IPS DF 19.7 (cell line): ENCODE measurements around the gene ACSS1.

Experiments
- DNase-seq: peaks from one replicate; pipeline ENCODE4 v3.0.0-alpha.2; 2013; ENCODE audit warnings: low read depth, low spot score

The ACSS1 gene

DNA sequence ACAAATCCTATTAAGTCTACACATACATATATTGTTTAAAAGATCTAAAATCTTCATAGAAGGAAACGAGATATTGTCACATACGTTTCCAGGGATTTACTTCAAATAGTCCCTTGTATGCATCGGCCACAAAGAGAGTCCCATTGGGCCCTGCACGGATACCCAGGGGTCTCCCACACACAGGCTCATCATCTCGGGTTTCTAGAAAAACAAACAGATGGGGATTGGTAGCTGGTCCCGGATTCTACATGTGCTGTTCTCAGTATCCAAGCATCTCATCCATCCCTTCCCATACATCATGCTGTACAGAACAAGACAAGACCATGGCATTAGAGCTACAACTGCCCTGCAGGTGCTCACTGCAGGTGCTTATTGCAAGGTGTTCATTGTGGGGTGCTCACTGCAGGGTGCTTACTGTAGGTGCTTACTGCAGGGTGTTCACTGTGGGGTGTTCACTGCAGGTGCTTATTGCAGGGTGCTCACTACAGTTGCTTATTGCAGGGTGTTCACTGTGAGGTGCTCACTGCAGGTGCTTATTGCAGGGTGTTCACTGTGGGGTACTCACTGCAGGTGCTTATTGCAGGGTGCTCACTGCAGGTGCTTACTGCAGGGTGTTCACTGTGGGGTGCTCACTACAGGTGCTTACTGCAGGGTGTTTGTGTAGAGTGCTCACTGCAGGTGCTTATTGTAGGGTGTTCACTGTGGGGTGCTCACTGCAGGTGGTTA, 86.4 kb downstream of the ACSS1 start:
- DNase-seq = no peak

DNA sequence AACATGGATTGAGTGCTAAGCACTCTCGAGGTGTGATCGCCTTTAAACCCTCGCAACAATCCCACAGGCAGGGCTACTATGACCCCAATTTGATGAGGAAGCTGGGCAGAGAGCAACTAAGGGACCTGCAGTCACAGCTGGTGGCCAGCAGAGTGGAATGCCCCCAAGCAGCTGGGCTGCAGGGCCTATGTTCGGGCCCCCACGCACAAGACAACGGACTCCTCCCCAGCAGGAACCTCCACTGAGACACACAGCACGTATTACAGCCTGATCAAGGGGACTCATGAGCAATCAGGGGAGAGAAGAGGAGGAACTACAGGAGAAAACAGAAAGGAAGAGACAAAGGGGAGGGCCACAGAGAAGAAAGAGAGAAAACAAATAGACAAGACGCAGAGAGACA, 87.2 kb downstream of the ACSS1 start:
- no peak for DNase-seq

DNA sequence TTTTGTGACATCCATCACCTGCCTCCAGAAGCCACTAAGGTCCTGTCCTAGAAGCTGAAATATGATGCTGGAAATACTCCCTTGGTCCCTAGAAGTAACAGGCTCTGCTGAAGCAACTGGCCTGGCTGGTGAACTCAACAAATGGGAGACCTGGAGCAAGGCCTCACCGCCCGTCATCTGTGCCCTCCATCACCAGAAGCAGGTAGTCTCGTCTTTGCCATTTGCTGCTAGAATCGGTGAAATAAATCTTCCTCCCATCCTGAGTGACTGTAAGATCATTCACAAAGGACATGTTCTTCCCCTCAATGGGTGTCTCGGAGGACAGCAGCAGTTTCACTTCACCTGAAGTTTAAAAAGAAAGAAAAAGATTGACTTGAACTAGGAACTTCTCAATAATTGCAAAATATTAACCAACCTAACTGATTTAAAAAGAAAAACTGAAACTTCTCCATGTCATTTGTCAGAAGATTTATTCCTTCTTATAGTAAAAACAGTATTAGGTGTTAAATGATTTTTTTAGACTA, 87.8 kb downstream of the ACSS1 start:
- no peak for DNase-seq

DNA sequence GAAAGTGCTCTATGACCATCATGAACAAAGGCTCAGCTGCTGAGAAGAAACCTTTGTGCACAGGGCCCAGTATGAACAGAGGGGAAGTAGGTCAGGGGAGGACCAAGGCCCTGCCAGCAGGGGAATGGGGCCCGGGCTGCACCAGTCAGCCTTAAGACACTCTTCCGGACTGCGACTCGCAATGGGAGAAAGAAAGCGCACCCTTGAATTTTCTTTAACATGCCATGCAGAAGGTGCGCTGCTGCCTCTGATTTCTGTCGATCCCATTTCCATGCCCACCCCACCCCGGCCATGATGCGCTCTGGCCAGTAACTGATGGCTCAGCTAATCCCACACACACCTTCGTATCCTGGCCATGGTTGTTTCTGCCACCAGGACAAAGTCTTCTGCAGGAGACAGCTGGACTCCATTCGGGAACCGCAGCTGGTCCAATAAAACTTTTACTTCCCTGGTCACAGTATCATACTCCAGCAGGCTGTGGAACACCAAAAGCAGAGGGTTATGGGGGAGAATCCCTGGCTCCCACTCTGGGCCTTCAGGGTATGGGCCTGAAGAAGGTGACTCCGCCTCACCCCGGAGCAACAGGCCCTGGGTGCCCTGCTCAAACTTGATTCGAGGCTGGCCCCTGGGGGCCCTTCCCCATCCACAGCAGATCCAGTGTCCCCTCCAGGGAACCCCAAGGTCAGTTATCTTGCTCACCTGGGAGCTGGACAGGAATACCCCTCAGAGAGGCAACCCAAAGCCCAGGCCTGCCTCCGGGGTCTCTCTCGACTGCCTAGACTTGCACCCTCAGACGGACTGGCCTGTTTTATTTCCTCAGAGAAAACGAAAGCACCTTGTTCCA, 88.5 kb downstream of the ACSS1 start:
- no peak for DNase-seq

DNA sequence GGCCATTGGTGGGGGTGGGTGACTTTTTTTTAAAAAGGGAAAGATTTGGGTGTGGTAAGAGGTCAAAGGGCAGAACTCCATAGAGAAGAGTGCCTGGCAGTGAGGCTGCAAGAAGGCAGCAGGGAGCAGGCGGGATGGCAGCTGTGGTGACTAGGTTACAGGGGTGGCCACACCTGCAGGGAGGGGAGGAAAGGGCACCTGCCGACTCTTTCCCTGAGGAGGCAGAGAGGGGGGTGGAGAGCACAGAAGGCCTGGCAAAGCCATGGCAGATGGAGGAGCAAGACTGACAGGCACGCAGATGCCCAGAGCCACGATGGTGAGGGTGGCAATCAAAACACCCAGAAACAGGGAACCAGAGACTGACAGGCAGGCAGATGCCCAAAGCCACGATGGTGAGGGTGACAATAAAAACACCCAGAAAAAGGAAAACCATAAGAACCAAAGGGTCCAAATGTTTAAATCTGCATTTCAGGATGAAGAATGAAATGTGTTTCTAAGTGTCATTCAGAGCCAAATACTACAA, 89.6 kb downstream of the ACSS1 start:
- no peak for DNase-seq

DNA sequence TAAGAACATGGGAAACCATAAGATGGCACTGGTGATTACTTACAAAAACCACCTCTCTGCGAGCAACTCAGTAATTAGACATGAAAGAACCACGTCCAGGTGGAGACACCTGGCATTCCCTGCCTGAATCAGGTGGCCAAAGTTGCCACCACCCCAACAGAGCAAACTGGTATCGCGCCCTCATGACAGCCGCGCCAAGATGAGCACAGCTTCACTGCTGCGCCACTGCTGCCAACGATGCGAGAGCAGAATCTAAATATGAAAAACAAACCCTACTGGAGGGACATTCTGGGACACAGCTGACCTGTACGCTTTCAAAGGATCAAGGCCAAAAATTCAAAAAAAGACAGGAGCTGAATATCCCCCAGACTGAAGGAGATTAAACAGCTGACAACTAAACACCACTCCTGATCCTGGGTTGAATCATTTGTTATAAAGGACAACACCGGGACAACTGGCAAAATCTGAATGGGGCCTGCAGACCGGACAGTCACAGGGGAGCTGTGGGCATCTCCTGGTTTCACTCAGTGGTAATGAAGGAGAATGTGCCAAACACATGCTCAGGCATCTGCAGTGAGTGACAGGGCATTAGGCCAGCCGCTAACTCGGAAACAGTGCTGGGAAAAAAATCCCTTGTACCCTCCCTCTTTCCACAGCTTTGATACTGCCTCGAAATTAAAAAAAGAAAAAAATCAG, 91.5 kb downstream of the ACSS1 start:
- no peak for DNase-seq

DNA sequence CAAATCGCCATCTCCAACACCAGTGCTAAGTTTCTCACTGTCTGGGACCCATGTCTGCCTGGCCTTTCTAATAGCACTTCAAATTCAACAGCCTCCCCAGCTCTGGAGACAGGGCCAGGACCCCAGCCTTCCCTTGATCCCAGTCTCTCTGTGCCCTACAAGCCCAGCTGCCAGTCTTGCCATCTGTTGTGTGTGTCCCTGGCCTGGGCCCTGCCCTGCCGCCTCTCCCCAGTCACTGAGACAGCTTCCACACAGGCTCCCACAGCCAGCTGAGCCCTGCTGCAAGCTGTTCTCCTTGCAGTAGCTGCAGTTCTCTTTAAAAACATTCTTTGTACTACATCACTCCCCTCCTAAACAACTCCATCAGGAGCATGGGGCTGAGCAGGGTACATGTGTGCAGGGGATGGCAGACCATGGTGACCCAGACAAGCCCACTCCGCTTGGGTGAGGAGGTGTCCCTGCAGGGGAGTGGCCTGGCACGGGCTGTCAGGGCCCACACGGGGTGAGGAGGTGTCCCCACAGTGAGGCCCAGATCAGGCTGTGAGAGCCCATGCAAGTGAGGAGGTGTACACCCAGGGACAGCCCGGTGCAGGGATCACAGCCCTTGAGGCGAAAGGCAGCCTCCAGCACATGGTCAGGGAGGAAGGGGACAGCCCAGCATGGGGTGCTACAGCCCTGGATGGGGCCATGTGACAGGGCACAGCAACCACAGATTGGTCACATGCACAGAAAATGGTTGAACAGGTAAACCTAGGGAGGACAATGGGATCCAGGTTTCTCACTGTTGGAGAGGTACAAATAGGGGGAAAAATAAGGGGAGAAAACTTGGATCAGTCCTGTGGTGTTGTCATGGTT, 92.6 kb downstream of the ACSS1 start:
- no peak for DNase-seq

DNA sequence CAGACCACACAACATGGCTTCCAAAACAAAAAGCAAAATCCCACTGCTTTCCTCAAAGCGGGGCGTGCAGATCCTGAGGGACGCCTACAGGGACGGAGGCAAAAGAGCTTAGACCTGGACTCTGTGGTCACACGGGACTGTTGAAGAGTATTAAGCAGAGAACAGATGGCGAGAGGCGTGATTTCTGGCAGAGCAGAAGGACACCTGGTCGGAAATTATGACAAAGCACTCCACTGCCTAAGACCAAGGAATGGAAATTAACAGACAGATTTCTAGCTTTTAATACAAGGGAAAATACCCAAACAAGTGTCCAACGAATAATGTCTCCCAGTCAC, 93.5 kb downstream of the ACSS1 start:
- no peak for DNase-seq

DNA sequence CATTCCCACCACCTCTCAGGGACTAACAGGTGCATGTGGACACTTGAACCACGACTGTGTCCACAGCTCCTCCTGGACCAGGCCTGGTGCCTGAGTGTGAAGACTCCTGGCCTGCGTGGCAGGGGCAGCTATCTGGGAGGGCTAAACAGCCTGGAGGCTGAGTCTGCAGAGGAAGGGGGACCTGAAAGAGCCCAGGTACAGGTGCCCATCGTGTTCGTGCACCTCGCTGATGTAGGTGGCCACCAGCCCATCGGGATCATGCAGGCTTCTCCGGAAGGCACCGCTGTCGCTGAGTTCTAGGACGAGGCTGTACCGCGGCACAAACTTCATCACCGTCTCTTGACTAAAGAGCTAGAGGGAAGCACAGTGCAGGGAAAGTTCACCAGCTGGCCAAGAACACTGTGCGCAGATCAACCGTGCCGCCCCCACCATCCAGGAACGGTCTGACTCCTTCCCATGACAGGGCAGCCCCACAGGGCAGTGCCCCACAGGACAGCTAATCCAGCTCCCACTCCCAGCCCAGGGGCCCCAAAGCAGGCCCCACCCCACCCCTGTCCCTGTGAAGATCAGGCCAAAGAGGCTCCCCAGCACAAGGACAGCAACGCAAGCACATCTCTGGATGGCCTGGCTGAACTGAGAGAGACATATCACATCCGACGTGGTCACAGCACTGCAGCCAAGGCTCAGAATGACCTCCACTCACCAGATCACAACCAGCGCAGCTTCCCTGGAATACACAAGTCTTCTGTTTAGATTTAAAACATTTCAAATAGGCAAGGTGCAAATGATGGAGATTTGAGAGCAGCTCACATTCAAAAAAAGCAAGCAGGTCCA, 94.0 kb downstream of the ACSS1 start:
- DNase-seq = no peak

DNA sequence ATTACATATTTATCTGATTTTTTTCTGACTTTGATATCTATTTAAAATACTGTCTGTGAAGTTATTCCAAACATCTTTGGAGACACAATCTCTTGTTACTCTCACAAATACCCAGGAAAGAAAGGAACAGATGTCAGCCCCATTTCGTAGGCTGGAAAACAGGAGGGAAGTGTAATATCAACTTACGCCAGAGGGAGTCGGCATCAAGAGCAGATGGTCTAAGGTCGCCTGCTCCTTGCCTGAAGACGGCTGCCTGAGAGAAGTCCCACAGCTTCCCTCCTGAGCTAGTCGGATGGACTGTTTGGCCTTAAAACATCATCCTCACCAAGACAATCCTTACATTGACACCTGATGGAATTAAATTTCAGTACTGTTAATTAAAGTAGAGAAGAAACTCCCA, 95.4 kb downstream of the ACSS1 start:
- DNase-seq = no peak

DNA sequence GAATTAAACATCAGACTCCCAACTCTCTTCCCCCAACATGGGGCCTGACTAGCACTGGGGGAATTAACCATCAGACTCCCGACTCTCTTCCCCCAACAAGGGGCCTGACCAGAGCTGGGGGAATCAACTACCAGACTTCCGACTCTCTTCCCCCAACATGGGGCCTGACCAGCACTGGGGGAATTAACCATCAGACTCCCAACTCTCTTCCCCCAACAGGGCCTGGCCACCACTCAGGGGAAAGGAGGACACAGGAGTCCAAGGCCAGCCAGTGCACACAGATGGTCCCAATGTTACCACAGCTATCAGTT, 95.8 kb downstream of the ACSS1 start:
- DNase-seq = no peak

DNA sequence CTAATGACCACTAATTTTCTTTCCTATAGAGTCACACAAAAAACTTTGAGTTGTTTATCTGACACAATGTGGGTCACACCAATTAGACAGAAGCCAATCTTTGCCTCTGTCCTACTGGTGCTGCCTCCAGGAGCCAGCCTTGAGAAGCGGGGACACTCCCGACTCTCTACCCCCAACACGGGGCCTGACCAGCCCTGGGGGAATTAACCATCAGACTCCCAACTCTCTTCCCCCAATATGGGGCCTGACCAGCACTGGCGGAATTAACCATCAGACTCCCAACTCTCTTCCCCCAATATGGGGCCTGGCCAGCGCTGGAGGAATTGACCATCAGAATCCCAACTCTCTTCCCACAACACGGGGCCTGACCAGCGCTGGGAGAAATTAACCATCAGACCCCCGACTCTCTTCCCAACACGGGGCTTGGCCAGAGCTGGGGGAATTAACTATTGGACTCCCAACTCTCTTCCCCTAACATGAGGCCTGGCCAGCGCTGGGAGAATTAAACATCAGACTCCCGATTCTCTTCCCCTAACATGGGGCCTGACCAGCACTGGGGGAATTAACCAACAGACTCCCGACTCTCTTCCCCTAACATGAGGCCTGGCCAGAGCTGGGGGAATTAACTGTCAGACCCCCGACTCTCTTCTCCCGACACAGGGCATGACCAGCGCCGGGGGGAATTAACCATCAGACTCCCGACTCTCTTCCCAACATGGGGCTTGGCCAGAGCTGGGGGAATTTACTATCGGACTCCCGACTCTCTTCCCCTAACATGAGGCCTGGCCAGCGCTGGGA, 96.4 kb downstream of the ACSS1 start:
- no peak for DNase-seq

DNA sequence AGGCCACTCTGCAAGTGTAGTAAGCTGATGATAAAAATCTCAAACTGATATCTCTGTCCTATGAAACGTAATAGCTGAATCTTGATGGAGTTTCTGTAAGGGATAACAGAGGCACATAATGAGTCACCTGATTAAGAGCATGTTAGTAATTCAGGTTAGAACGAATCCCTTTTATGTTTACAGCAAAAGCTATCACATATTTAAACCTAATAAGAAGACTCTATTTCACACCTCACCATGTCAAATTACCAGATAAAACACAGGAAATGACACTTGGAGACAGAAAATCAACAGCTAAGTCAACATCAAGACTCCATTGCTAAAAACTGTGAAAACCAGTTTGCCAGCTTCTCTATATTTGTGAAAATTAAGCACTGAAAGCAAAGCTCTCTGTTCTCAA, 97.1 kb downstream of the ACSS1 start:
- DNase-seq = no peak

DNA sequence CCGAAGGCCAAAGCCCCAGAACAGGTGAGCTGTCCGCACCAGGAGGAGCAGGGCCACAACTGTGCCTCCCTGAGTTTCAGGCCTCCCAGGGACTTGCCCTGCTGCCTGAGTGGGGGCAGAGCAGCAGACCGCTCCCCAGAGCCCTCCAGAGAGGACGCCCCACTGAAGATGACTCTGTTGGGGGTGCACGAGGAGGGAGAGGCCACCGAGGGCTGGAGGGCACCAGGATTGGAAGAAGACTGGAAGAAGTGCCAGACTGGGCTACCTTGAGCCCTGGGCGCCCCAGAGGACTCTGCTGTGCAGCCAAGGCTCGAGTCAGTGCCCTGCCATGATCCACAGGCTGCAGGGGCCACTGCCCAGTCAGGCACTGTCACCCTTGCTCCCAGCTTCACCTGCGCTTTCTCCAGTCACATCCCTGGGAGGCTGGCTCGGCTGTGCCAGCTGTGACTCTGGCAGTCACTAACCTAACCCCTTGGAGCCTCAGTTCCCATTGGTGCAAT, 97.6 kb downstream of the ACSS1 start:
- DNase-seq = no peak

DNA sequence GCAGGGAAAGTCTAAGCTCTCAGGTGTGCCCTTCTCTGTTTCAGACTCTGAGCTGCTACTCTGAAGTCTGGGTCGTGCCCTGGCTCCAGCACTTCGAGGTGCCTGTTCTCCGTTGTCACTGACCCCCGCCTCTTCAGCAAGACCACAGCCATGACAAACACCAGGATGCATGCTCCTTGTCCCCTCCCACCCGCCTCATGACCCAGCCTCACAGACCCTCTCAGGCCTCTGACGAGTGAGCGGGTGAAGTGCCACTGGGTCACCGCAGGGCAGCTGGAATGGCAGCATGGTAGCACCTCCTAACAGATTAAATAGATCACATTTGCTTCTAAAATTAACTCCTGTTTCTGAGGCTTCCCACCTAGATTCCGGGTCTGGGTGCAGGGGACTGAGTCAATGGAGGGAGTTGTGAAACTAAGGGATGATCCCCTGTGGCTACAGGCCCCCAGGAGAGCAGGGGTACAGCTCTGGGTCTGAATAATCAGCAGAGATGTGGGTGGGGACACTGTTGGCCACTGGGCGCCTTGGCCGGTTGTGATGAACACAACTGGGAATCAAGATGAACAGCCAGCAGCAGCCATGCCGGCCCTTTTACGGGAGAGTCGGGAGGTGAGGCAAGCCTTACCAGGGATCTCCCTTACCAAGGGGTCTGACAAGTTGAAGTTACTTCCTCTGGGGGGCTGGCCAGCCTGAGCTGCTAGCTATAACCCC, 98.2 kb downstream of the ACSS1 start:
- no peak for DNase-seq

DNA sequence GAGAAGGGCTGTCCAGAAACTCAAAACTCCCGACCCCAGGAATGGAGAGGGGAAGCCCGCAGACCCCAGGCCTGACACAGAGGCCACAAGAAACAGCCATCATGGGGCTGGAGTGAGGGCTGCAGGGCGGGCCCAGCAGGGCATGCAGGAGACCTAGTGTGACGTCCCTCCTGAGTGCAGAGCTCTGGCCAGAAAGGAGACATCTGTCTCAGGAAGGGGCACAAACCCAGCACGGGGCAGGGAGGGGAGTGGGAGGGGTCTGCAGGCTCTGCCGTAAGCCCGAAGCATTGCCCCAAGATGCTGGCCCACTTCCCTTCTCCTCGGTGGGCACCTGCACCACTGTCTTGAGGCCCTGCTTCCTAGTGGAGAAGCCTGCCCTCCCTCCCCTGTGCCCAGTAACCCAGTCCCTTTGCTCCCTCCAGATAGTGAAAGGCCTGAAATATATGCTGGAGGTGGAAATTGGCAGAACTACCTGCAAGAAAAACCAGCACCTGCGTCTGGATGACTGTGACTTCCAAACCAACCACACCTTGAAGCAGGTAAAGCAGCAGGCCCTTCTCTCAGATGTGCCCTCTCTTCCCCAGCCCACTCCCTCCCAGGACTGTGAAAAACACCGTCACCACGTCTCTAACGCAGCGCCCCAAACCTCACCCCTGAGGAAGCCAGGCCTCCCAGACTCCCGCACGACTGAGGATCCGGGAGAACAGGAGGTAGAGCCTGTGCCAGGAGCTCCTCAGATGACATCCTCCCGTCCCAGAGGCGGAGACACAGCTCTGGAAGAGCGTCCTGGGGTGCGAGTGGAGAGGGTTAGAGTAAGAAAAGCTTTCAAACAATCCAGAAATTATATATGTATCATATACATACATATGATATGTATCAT, 99.2 kb downstream of the ACSS1 start:
- DNase-seq = no peak

DNA sequence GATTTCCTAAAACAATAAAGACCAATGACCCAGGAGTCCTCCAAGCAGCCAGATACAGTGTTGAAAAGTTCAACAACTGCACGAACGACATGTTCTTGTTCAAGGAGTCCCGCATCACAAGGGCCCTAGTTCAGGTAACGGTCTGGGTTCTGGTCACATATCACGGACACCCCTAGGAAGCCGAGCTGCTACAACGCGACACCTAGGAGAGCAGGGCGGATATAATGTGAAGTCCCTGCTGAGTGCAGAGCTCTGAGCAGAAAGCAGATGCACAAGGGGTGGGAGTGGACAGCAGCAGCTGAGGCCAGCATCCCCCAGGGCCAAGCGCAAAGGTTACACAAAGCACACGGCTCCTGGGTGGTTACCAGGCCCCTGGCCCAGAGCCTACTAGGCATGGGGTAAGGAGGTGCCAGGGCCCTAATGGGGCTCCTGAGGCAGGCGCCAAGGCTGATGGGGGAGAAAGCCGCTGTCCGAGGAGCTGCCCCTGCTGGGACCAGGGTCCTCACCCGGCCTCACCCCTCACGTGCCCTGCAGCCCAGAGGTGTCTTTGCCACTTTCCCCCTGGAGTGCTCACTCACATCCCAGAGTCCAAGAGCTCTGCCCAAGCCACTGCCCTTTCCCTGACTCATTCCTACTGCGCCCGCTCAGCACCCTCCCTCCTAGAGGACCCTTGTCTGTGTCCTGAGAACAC, 100.5 kb downstream of the ACSS1 start:
- DNase-seq = no peak
